Stimulated activated naive CD4-positive, alpha-beta T cell treated with Interleukin-2 at 50 U/mL for 16 hours (primary cell): ENCODE data around the gene CCDC154.

Source experiments
- DNase-seq: peaks from one replicate; lab custom pipeline; 2025; lab: John Stamatoyannopoulos, UW

Gene CCDC154

DNA sequence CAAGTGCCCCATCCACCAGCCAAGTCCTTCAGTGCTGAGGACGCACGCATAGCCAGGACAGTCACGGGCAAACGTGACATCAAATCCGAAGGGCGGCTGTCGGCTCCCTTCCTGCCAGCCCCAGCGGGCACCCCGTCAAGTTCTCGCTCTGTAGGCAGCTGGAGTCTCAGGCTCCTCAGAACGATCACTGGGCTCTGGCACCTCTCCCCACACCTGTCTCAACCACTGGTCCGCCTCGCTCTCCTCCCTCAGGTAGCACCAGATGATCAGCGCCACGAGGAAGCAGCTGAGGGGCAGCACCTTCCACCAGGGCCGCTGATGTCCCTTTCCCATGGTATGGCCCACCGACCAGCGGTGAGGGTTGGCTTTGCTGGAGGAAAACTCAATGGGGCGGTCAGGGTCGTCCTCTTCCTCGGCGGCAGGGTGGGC lies 24.2 kb downstream of the CCDC154 start:
- no peak for DNase-seq

DNA sequence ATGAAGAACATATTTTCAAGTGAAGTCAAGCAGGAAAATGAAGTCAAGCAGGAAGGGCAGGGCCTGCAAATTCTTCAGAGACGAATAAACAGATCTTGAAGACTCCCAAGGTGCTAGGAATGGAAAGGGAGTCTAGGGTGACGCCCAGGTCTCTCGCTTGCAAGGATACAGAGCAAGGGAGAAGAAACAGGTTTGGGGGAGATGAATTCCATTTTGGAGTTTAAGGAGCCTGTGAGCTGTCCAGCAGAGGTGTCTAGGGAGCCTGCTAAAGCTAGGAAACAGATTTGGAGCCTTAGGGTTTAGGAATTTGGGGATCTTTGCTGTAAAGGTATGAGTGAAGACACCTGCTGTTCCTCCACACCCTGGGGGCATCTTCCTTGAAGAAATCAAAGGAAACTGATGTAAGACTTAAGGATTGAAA lies 27.8 kb downstream of the CCDC154 start:
- no peak for DNase-seq

DNA sequence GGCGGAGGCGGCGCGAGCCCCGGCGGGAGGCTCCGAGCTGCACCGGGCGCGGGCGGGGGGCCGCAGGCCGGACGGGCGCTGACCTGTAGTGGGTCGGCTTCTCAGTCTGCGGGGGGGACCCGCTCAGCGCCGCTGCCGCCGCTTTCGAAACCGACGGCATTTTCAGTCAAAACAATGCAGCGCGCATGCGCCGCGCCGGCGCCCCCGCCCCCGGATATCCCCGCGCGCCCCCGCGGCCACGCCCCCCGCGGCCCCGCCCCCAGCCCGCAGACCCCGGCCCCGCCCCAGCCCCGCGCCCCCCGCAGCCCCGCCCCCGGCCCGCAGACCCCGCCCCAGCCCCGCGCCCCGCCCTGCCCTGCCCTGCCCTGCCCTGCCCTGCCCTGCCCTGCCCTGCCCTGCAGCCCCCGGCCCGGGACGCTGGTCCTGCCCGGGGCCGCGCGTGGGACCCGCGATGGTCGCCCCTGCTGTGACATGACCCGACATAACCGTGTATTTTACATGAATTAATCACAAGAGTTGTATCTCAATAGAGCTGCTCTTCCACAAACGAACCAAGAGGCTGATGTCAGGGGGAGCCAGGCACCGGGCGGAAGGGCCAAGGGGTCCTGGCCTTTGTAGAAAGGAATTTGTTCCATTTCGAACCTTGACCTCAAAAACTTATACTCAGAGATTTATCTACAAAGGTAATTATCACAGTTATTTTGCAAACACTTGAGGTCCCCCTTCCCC lies 29.7 kb downstream of the CCDC154 start, which contains the start of gene UNKL:
UNKL (minus strand) TSS at position 173 of the 729 bp plus-strand sequence; CDS start at position 160, 13 bp downstream.
- peak; percentile 75 for DNase-seq

DNA sequence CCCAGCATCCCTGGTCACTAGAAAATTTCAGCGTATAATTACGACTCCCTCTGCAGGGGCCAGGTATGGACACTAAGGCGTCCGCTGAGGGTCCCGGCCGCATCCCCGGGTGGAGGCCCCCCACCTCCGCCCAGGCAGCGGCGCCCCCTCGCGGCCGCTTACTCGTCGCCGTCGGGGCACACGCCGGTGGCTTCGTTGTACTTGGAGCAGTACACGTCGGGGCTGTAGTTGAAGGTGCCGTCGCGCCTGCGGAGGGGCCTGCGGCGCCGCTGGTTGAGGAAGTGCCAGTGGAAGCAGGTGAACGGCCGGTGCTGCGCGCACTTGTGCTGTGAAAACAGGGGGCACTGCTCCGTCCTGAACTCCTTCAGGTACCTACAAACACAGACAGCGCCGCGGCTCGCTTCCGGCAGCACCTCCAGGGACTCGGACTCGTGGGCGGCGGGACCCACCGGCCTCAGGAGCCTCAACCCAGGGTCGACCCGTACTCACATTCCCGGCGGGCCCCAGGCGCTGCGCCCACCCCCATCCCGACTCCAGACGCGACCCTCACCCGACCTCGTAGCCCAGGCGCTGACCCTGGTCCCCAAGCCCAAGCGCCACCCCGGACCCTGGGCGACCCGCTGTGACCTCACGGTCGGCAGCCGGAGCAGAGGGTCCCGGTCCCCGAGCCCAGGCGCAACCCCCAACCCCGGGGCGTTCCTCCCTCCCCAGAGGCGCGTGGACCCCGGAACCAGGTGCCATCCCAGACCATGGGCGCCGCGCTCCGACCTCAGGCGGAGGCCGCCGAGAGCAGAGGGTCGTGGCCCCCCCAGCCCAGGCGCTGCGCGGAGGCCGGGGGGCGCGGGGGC lies 30.4 kb downstream of the CCDC154 start:
- DNase-seq: peak; percentile 49

DNA sequence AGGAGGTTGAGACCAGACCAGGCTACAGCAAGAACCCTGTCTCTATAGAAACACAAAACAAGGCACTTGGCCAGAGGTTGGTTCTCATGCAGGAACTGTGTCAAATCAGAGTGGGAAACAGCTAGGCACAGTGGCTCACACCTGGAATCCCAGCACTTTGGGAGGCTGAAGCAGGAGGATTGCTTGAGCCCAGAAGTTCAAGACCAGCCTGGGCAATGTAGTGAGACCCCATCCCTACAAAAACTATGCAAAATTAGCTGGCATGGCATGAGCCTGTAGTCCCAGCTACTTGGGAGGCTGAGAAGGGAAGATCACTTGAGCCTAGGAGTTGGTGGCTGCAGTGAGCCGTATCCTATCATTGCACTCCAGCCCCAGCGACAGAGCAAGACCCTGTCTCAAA lies 31.5 kb downstream of the CCDC154 start:
- no peak for DNase-seq

DNA sequence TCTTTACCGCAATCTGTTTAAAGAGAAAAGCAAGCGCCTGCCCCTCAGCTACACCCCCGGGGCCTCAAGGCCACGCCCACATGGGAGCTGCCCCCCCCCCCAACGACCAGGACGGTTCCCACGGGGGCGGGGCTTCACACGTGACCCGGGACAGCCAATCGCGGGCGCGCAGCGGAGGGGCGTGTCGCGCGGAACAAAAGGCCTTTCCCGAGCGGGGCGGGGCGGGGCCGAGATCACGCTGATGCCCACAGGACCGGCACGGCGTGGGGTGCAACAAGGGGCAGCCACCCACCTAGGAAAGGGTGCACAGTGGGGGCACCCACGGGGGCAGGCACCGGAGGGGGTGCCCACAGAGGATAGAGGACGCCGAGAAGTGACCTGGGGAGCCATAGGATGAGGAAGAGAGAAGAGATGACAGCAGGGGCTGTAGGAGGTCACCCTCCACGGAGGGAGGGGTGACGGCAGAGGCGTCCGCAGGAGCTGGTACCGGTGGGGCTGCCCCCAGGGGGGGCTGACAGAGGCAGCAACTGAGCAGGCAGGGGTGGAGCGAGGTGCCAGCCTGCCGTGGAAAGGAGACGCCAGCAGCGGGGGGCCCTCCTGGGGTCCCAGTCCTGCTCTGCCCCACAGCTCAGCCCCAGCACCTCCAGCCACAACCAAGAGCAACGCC lies 36.1 kb downstream of the CCDC154 start:
- DNase-seq: peak; percentile 92

DNA sequence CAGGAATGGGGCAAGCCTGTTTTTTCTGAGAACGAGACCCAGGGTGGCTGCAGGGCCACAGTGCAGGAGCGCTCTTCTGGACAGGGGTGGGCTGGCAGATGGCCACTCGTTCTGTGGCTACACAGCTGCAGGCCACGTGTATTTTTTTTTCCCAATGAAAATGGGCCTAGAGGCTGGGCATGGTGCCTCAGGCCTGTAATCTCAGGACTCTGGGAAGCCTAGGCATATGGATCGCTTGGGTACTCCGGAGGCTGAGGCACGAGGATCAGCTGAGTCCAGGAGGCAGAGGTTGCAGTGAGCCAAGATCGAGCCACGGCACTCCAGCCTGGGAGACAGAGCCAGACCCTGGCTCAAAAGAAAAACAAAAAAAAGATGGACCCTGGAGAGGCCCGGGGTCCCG lies 36.6 kb downstream of the CCDC154 start:
- no peak for DNase-seq

DNA sequence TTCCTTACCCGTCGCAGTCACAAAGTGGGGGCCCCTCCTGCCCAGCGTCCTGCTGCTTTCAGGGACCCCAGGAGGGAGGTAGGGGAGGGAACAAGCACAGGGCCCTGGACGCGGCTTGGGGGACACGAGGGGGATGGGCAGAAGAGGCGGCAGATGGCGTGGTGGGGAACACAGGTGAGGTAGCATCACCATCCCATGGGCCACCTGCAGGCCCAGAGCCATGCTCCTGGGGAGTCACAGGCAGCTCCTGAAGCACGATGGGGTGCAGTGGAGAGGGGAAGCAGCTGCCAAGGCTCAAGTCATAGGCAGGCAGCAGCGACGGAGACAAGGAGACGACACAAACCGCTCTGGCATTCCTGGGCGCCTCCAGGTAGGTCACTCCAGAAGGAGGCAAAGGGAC lies 40.6 kb downstream of the CCDC154 start:
- no peak for DNase-seq

DNA sequence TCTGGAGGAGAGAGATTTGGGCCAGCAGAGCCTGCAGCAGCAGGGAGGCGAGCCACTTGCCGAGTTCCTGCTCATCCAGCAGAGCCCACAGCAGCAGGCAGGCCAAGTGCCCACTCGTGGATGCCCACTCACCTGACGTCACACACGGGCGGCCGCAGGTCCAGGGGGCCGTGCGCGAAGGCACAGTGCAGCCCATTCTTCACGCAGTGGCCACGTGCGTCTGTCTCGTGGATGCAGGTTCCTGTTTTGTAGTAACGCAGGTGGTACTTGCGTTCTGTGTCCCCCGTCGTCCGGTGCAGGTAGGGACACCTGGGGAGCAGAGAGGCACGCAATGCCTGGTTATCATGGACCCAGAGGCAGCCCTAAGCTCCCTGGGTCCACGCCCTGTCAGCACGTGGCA lies 41.3 kb downstream of the CCDC154 start:
- DNase-seq: no peak

DNA sequence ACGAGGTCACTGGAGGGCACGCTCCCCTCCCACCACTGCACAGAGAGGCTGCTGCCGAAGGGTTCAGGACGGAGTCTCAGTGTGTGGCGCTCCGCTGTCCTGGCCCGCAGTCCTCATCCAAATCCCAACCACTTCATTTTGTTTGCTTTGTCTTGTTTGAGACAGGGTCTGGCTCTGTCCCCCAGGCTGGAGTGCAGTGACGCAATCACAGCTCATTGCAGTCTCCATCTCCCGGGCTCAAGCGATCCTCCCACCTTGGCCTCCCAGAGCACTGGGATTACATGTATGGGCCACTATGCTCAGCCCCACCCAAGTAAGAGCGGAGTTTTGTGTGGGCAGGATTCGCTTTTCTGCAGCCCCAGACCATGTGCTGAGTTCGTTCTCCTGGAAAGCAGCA lies 42.6 kb downstream of the CCDC154 start:
- DNase-seq: no peak

DNA sequence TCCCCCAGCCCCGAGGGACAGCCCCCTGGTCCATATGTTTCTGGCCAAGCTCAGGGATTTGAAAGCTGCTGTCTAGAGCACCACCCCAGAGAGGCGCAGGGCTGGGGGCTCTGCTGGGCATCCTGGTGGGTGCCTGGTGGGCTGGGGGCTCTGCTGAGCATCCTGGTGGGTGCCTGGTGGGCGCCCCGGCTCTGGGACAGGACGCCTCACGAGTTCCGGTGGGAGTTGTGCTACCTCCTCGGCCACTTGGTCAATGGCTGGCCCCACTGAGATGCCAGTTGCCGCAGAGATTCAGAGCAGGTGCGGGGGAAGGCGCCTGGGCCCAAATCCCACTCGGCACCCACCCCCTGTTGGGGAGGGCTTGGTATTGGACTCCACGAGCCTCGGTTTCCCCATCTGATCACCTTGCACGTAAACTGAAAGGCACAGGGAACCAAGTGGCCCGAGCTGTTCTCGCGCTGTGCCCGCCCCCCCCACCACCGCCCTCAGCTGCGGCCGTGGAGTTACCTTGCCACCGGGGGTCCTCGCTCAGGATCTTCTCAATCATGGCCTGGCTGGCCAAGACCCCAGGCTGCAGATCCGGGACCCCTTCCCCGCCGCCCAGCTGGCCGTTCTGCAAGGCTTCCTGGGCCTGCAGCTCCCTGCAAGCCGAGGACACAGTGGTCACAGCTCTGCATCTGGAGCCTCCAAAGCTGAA lies 43.1 kb downstream of the CCDC154 start:
- DNase-seq: no peak

DNA sequence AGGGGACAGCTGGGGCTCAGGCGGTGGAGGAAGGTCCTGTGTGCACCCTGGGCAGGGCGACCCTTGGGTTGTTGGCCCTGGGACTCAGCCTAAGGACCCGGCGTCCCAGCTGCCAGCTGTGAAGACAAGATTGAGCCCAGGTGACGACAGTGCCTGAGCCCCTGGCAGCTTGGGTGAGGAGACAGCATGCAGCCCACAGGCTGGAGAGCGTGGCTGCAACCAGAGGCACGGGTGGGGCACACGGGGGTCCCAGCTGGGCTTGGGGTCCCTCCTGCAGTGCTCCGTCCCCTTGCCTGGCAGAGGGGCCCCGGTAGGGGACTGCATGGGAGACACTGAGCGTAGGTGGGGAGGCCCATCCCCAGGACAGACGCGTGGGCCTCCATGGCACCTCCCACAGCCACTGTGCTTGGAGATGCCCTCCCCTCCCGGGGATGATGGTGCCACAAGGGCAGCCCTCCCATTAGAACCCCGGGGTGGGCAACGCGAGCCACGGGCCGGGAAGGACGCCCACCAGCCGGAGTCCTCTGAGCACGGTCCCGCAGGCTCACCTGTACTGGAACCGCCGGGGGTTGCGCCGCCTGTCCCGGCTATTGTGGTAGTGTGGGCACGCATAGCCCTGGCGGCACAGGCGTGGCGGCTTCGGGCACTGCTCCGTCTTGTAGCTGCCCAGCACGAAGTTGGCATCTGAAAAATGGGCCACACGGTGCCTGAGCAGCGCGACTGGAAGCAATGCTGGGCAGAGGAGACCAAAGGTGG lies 45.4 kb downstream of the CCDC154 start:
- DNase-seq: no peak

DNA sequence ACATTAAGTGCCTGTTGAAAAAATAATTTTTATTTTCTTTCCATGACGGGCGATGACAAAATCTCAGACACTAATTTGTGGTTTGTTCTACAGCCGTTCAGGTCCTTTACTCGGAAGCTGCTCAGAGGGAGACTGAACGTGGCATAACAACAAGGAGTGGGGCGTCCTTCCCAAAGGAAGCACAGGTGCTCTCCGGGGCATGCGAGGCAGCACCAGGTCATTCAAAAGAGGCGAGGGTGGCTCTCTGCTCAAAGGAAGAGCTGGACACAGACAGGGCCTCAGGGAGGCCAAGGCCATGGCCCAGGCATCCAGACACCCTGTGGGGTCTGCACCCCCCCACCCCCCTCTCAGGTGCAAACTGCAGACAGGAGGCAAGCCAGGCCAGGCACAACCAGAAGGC lies 46.0 kb downstream of the CCDC154 start:
- no peak for DNase-seq

DNA sequence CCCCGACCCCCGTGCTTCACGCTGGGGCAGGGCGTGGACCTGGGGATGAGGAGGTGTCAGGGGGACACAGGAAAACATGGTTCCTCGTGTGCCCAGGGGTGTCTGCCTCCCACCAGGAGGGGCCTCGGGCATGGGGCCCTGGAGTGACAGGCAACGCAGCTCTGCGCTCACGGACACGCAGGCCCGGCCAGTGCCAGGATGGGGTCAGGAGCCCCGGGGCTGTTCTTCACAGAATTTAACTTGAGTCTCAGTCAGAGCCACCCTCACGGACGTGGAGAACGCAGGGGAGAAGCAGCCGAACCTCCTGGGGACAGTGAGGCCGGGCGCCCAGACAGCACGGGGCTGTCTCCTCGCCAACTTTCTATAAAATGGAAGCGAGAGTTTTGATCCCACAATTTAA lies 46.6 kb downstream of the CCDC154 start:
- no peak for DNase-seq

DNA sequence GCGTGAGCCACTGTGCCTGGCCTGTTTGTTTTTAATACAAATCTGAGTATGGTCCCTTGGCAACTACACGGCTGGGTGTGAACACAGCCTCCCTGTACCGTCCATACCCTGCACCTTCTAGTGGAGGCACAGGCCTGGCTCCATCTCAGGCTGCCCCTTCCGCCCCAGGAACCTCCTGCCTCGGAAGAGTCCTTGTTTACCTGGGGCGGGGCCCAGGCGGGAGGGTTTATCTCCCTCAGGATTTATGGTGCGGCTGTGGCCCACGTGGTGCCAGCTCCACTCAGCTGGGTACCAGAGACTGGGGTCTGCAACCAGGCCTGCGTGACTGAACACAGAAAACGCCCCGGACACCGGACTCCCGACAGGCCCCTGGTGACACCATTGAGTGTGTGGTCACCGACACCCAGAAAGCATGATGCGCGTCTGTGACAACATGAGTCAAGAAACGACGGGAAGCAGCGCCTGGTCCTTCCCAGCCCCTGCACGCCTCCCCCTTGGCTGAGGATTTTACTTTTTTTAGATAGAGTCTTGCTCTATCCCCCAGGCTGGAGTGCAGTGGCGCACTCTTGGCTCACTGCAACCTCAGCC lies 48.8 kb downstream of the CCDC154 start:
- DNase-seq: no peak

DNA sequence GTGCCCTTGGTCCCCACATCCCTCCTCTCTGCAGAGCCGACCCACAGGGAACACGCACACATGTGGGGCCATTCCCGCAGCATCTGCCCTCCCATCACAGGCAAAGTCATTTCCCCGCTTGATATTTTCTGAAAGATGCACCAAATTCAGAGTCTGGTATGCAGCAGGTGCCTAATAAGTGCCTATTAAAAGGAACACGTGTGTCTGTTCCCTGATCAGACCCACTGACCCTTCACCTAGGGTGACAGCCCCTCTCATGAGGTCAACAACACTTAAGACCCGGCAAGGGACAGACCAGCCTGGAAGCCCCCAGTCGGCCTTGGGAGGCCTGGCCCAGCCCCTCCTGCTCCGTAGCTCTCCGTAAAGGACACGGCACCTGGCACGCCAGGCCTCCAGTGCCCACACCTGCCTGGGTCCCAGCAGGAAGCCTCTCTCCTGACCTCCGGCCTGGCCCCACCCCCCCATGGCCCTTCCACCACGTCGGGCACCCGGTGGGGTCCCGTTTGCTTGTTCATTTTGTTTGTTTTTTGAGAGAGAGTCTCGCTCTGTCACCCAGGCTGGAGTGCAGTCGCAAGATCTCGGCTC lies 49.9 kb downstream of the CCDC154 start:
- DNase-seq: no peak

DNA sequence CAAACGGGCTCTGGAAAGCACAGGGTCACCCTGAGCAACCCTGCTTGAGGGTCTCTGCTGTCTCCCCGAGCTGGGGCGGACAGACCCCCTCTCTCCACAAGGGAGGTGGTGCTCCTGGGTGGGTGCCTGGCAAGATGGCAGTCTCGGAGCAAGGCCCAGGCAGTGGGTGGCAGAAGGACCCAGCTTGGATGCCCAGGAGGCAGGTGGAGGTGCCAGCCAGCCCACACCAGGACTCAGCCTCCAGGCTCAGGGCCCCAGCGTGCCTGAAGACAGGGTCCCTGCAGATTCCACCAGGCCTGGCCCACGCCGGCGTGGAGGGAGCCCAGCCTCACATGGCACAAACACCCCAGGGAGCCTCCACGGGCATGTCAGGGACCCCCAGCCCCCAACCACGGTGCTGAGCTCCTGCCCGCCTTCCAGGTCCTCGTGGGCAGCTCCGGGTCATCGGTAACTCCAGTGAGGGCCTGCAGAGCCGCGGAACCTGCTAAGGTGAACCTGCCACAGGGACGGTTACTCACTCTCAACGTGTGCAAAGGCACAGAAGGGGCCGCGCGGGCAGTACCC lies 50.7 kb downstream of the CCDC154 start:
- no peak for DNase-seq

DNA sequence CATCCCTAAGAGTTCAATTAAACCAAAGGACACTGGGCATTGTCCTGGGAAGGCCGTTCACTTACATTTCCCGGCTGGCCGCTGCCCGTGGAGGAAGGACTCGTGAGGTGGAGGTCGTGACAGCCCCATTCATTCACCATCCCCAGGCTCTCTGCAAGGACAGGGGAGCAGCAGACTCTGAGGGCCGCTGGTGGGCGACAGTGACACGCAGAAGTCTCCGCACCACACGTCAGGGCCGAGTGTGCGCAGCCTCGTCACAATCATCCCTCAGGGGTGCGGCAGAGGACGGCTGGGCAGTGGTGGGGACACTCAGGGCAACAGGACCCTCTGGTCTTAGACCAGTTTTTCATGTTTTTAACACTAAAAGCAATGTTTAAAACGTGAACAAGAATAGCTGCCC lies 51.5 kb downstream of the CCDC154 start:
- no peak for DNase-seq

DNA sequence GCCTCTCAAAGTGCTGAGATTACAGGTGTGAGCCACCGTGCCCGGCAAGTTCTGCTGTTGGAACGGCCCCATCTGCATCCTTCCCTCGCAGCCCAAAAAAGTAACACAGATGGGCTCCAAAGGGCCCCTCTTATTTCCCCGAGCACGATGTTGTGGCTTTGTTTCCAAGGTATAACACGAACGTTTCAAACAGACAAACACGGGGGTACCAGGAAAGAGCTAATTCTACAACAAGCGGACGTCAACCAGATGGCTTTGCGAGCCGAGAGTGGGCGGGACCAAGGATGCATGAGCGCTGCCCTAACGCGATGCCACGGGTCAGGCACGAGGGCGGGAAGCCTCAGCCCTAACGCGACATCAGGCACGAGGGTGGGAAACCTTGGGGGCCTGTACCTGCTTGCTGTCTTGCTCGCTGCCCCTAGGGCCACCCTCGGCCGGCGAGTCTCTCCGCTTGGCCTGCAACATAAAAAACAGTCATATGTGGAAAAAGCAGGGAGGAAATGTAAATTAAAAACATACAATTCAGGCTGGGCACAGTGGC lies 54.0 kb downstream of the CCDC154 start:
- no peak for DNase-seq

DNA sequence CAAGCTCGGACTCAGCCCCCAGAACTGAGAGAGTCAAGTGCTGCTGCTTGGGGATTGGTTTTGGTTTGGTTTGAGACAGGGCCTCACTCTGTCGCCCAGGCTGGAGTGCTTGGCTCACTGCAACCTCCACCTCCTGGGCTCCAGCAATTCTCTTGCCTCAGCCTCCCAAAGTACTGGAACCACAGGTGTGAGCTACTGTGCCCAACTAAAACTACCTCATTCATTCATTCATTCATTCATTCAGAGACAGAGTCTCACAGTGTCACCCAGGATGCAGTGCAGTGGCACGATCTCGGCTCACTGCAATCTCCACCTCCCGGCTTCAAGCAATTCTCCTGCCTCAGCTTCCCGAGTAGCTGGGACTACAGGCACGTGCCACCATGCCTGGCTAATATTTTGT lies 54.6 kb downstream of the CCDC154 start:
- DNase-seq: no peak
